Small intestine (tissue), 16 donors: ENCODE results near the gene GOT2. TPM values are rescaled to one million over a fixed set of nuclear protein-coding genes. Genes with fewer than 3 reads are reported as not detected.
A peak's percentile ranks its signal among the peaks of the same experiment; 100 is the strongest.
"Not testable (repeated sequence)": the region's sequence is repeated elsewhere in the genome, so short reads cannot be mapped to it uniquely, and the experiment has no call there.

Source experiments
- DNase-seq, 2 donors: peaks; one replicate each; pipeline versions ENCODE4 v3.0.0 to v3.0.0-alpha.2; 2013
- FAIRE-seq: peaks from 2 replicates; lab custom pipeline; 2012; peaks lifted over from hg19 to GRCh38; lab: Jason Lieb, UNC
- H3K27ac ChIP-seq, 3 donors: one replicate each; pipeline ENCODE4 v1.5.1; 2013; ENCODE audit warnings: low read length in 2 of 3, mild to moderate bottlenecking in 2 of 3, control low read depth in 1 of 3, inconsistent platforms in 1 of 3, low read depth in 1 of 3, moderate library complexity in 1 of 3
- H3K27me3 ChIP-seq, 3 donors: one replicate each; pipeline ENCODE4 v1.6.1; 2013; ENCODE audit warnings: low read length in 3 of 3, inconsistent platforms in 1 of 3; ENCODE audit not compliant: control insufficient read depth in 3 of 3, insufficient read depth in 3 of 3
- H3K36me3 ChIP-seq, 3 donors: one replicate each; pipeline ENCODE4 v1.6.1; 2013; ENCODE audit warnings: low read length in 3 of 3, inconsistent platforms in 1 of 3, low read depth in 1 of 3, mild to moderate bottlenecking in 1 of 3, moderate library complexity in 1 of 3; ENCODE audit not compliant: control insufficient read depth in 3 of 3, insufficient read depth in 2 of 3
- H3K4me1 ChIP-seq, 3 donors: one replicate each; pipeline ENCODE4 v1.6.1; 2013; ENCODE audit warnings: low read length in 2 of 3, inconsistent platforms in 1 of 3, low read depth in 1 of 3, mild to moderate bottlenecking in 1 of 3, moderate library complexity in 1 of 3; ENCODE audit not compliant: control insufficient read depth in 3 of 3, insufficient read depth in 2 of 3
- H3K4me3 ChIP-seq, 3 donors: one replicate each; pipeline ENCODE4 v1.5.1; 2013; ENCODE audit warnings: low read length in 3 of 3, control low read depth in 1 of 3, inconsistent platforms in 1 of 3, low read depth in 1 of 3, mild to moderate bottlenecking in 1 of 3, moderate library complexity in 1 of 3
- H3K9me3 ChIP-seq, 2 donors: one replicate each; pipeline ENCODE4 v1.6.1; 2013; ENCODE audit warnings: low read depth in 1 of 2, low read length in 1 of 2; ENCODE audit not compliant: control insufficient read depth in 2 of 2, insufficient read depth in 1 of 2
- WGBS, 3 donors: extraction: QIAGEN DNeasy Blood & Tissue Kit; methylation state at CpG; one replicate each; pipeline ENCODE4 v1.1.7; 2013; 5-methylcytosine and 5-hydroxymethylcytosine counted together
- long read RNA-seq, 10 donors: transcript quantifications; one replicate each; lab custom pipeline, GENCODE V29; 2026
- polyA plus RNA-seq, 4 donors: library from polyadenylated mRNA; stranded (reverse) in 3 of 4; unstranded in 1 of 4; fragments of 200-250 nt in 3 of 4; fragments of 120-200 nt in 1 of 4; gene quantifications; one replicate each; pipeline versions ENCODE4 v1.2.1 to v1.2.3, GENCODE V29; 2013
- donor health status: healthy with polysubstance abuse.
- donor health status: control.
- donor health status: control.
- donor health status: Bipolar disorder and iron deficiency.
- donor health status: healthy.

The GOT2 gene
- polyA plus RNA-seq: 10 to 100 TPM; 41.9 to 78.3 (median 57.8) TPM
- long read RNA-seq, donor 1: 0 reads
- long read RNA-seq, donor 2, partial matches to known transcripts: 0 of 4 reads
- long read RNA-seq, donor 2, other reads (novel, unspliced or antisense): 0 of 4 reads
- long read RNA-seq, donor 3, transcript GOT2-201 (10 exons, 2,462 nt): major isoform, 5 of 13 reads
- long read RNA-seq, donor 3, partial matches to known transcripts: 6 of 13 reads
- long read RNA-seq, donor 3, other reads (novel, unspliced or antisense): 0 of 13 reads
- long read RNA-seq, donor 4, partial matches to known transcripts: 0 of 1 reads
- long read RNA-seq, donor 4, other reads (novel, unspliced or antisense): 0 of 1 reads
- long read RNA-seq, donor 5, partial matches to known transcripts: 0 of 2 reads
- long read RNA-seq, donor 5, other reads (novel, unspliced or antisense): 0 of 2 reads
- long read RNA-seq, donor 6, transcript GOT2-201 (10 exons, 2,462 nt): major isoform, 8 of 11 reads
- long read RNA-seq, donor 6, partial matches to known transcripts: 0 of 11 reads
- long read RNA-seq, donor 6, other reads (novel, unspliced or antisense): 0 of 11 reads
- long read RNA-seq, donor 7, transcript GOT2-201 (10 exons, 2,462 nt): major isoform, 45 of 86 reads
- long read RNA-seq, donor 7, partial matches to known transcripts: 28 of 86 reads
- long read RNA-seq, donor 7, other reads (novel, unspliced or antisense): 8 of 86 reads
- long read RNA-seq, donor 8, partial matches to known transcripts: 0 of 2 reads
- long read RNA-seq, donor 8, other reads (novel, unspliced or antisense): 0 of 2 reads
- long read RNA-seq, donor 9, partial matches to known transcripts: 0 of 2 reads
- long read RNA-seq, donor 9, other reads (novel, unspliced or antisense): 0 of 2 reads
- long read RNA-seq, donor 10, transcript GOT2-201 (10 exons, 2,462 nt): major isoform, 19 of 20 reads
- long read RNA-seq, donor 10, partial matches to known transcripts: 0 of 20 reads
- long read RNA-seq, donor 10, other reads (novel, unspliced or antisense): 0 of 20 reads

- H3K27me3 ChIP-seq: no peaks in the 10 kb centered on the region
- peak within 1 kb of the TSS; percentile 73 to 84 (median 77) for H3K27ac ChIP-seq
- peak within 1 kb of the TSS; percentile 76 to 88 (median 82) for H3K4me3 ChIP-seq
- peak; percentile 85 to 94 for DNase-seq
- H3K36me3 ChIP-seq: peaks cover 0 to 8% (median 0%) of the 10 kb centered on the region in 3 donors
- no peak for FAIRE-seq
- WGBS, 3 donors: 0% methylated on average over 62 to 68 of the region's 68 CpGs
- peaks cover 4 to 6% (median 6%) of the 10 kb centered on the region in 3 donors for H3K4me1 ChIP-seq
- no peaks in the 10 kb centered on the region for H3K9me3 ChIP-seq
These were observed at the start of gene GOT2 for GRCh38 chr16:58733671-58734458. TSS of gene GOT2 (minus strand) at chr16:58734316. CDS start at chr16:58734228, 88 bp downstream.

GRCh38 chr16:58779291-58779690, 45.2 kb upstream of the GOT2 start:
- H3K9me3 ChIP-seq, DNase-seq, H3K27me3 ChIP-seq, H3K27ac ChIP-seq, FAIRE-seq, H3K4me3 ChIP-seq, H3K36me3 ChIP-seq, H3K4me1 ChIP-seq: not testable (repeated sequence)
- WGBS, 3 donors: 89 to 92% (median 91%) methylated on average over 1 of the region's 1 CpG

DNA sequence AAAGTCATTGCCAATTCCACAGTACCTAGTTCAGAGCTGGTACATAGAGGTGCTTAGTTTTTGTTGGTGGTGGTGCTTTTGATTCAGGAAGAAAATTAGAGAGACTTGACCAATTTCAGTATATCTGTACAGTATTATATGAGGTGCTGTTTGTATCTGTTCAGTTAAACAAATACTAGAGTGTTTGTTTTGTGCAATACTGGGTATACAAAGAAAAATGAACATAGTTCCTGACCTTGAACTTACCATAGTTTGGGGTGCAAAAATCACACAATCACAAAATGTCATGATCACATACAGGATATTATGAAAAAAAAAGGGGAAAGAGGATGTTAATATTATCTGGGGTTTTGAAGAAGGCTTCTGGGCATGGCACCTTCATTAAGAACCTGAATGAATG, 39.8 kb upstream of the GOT2 start:
- no peaks in the 10 kb centered on the region for H3K4me1 ChIP-seq
- H3K9me3 ChIP-seq: no peaks in the 10 kb centered on the region
- FAIRE-seq: no peak
- DNase-seq: no peak
- no peak overlapping the region for H3K4me3 ChIP-seq
- H3K27me3 ChIP-seq: peaks cover 0 to 7% (median 0%) of the 10 kb centered on the region in 3 donors
- no peaks in the 10 kb centered on the region for H3K36me3 ChIP-seq
- H3K27ac ChIP-seq: no peak overlapping the region

DNA sequence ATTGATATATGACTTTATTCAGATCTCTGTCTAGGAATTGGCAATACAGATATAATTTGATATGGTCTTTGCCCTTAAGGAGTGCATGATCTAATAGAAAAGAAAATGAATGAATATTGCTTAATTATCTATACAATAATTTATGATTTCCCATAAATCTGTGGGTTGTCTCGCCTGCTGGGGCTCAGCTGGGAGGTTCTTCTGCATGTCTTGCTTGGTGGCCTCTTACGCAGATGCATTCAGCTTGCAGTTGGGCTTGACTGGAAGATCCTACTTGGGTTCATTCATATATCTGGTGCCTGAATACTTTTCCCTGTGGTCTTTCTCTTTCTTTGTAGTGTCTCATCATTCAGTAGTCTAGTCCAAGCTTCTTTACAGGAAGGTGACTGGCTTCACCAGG, 34.0 kb upstream of the GOT2 start:
- H3K27me3 ChIP-seq: peaks cover 0 to 5% (median 0%) of the 10 kb centered on the region in 3 donors
- no peak overlapping the region for H3K27ac ChIP-seq
- FAIRE-seq: no peak
- no peaks in the 10 kb centered on the region for H3K9me3 ChIP-seq
- WGBS, 3 donors: 63 to 85% (median 73%) methylated on average over 2 of the region's 2 CpGs
- DNase-seq: no peak
- no peak overlapping the region for H3K4me3 ChIP-seq
- H3K36me3 ChIP-seq: no peaks in the 10 kb centered on the region
- no peaks in the 10 kb centered on the region for H3K4me1 ChIP-seq

GRCh38 chr16:58767581-58767980, 33.5 kb upstream of the GOT2 start:
- Histone ChIP-seq H3K36me3 (no peaks in the 10 kb centered on the region), H3K9me3 (no peaks in the 10 kb centered on the region), H3K27me3 (peaks cover 0 to 5% (median 0%) of the 10 kb centered on the region in 3 donors), H3K27ac (no peak overlapping the region), H3K4me3 (no peak overlapping the region), H3K4me1 (no peaks in the 10 kb centered on the region)
- no peak for FAIRE-seq
- DNase-seq: no peak
- WGBS, 3 donors: 64 to 72% (median 64%) methylated on average over 2 of the region's 2 CpGs

GRCh38 chr16:58756650-58757332, 22.7 kb upstream of the GOT2 start:
- DNase-seq (no peak), FAIRE-seq (no peak)
- Histone ChIP-seq H3K27me3 (no peaks in the 10 kb centered on the region), H3K9me3 (no peaks in the 10 kb centered on the region), H3K36me3 (no peaks in the 10 kb centered on the region), H3K4me3 (no peak overlapping the region), H3K27ac (no peak overlapping the region), H3K4me1 (no peaks in the 10 kb centered on the region)
- WGBS, 3 donors: 35 to 44% (median 42%) methylated on average over 7 of the region's 7 CpGs

- H3K4me1 ChIP-seq: no peaks in the 10 kb centered on the region
- no peak overlapping the region for H3K4me3 ChIP-seq
- no peaks in the 10 kb centered on the region for H3K27me3 ChIP-seq
- no peak overlapping the region for H3K27ac ChIP-seq
- DNase-seq (peak; percentile 79 to 81), FAIRE-seq (no peak)
- H3K36me3 ChIP-seq: no peaks in the 10 kb centered on the region
- WGBS, 3 donors: 24 to 36% (median 34%) methylated on average over 17 of the region's 17 CpGs
- H3K9me3 ChIP-seq: no peaks in the 10 kb centered on the region
These were observed 22.0 kb upstream of the GOT2 start for GRCh38 chr16:58755989-58756649.
